ENCODE data around the gene MACC1.

The MACC1 gene

DNA sequence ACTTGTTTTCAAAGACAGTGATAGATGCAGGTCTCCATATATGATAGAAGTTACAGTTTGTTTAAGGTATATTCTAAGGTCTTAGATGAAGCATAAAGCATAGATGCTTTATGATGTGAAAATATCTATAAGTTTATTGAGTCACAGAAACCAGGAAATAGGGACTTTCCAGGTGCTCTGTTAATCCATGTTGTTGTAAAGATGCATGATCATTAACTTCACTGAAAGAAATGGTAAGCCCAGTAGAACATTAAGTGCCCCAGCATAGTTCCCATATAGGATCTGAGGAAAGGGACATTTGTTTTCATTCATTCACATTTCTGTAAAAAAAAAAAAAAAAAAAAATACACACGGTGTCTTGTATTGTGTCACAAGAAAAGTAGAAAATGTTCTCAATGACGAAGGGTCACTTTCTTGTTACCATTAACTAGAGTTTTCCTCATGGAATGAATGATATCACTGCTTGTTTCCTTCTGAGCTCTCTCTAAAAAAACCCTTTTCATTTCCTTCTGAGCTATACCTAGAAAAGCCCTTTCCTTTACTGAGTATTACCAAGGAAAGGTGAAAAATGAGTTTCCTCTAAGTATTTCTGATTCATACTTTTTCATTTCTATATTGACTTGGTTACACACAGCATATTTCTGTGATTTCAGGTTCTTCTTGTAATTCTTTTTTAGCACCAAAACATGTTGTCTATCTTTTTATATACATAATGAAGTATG is 105.2 kb downstream of the MACC1 start:
- no peak overlapping the region for H3K4me3 ChIP-seq (ENCODE audit: low read depth, low read length)
- TF ChIP-seq, protein P1, sequence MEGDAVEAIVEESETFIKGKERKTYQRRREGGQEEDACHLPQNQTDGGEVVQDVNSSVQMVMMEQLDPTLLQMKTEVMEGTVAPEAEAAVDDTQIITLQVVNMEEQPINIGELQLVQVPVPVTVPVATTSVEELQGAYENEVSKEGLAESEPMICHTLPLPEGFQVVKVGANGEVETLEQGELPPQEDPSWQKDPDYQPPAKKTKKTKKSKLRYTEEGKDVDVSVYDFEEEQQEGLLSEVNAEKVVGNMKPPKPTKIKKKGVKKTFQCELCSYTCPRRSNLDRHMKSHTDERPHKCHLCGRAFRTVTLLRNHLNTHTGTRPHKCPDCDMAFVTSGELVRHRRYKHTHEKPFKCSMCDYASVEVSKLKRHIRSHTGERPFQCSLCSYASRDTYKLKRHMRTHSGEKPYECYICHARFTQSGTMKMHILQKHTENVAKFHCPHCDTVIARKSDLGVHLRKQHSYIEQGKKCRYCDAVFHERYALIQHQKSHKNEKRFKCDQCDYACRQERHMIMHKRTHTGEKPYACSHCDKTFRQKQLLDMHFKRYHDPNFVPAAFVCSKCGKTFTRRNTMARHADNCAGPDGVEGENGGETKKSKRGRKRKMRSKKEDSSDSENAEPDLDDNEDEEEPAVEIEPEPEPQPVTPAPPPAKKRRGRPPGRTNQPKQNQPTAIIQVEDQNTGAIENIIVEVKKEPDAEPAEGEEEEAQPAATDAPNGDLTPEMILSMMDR (IDR thresholded peaks at IDR 0.05; ENCODE audit: borderline replicate concordance, insufficient read depth, low read depth, low read length), result no peak

- H3K4me3 ChIP-seq (ENCODE audit: low read depth, low read length), result no peak overlapping the region
- TF ChIP-seq, protein P1 (IDR thresholded peaks at IDR 0.05; ENCODE audit: borderline replicate concordance, insufficient read depth, low read depth, low read length), result no peak
Observed at GRCh38 chr7:20107582-20107981, 109.6 kb downstream of the MACC1 start.

- no peak overlapping the region for H3K4me3 ChIP-seq (ENCODE audit: low read depth, low read length)
- TF ChIP-seq, protein P1 (IDR thresholded peaks at IDR 0.05; ENCODE audit: borderline replicate concordance, insufficient read depth, low read depth, low read length), result no peak
Observed at GRCh38 chr7:20104696-20105095, 112.5 kb downstream of the MACC1 start.

GRCh38 chr7:20102982-20103381 is 114.2 kb downstream of the MACC1 start:
- TF ChIP-seq, protein P1 (IDR thresholded peaks at IDR 0.05; ENCODE audit: borderline replicate concordance, insufficient read depth, low read depth, low read length), result no peak
- no peak overlapping the region for H3K4me3 ChIP-seq (ENCODE audit: low read depth, low read length)

DNA sequence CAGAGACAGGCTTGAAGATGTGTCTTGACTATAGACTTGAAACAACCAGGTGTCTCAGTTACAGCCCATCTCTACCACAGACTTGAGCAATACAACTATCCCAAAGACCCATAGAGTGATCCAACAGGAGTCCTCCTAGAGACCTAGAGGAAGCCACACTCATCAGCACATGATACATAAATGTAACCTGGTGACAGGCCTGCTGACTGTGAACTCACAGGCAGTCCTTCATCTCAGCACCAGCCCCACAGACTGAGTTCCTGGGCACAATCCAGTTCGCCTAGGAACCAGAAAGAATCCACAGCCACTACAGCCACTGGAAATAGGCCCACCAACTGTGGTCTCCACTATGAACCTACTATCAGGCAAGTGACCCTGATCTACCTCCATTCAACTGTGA is 121.3 kb downstream of the MACC1 start:
- H3K4me3 ChIP-seq (ENCODE audit: low read depth, low read length), result no peak overlapping the region
- TF ChIP-seq, protein P1 (IDR thresholded peaks at IDR 0.05; ENCODE audit: borderline replicate concordance, insufficient read depth, low read depth, low read length), result no peak

DNA sequence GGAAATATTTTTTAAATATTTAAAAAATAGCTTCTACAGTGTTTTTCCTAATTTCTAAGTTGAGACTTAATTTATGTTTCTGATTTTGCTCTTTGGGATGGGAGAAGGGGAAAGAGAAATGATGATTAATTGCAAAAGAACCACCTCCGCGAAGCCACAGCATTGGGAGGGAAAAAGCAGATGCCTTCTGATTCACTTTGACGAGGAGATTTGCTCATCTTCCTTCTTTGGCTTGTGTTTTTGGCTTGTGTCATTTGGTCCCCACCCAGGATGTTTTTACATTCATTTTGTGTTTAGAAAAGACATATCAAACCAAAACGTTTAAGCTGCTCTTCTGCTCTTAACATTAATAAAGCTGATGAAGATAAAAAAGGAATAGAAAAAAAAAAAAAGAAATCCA is 121.7 kb downstream of the MACC1 start:
- H3K4me3 ChIP-seq (ENCODE audit: low read depth, low read length), result no peak overlapping the region
- TF ChIP-seq, protein P1 (IDR thresholded peaks at IDR 0.05; ENCODE audit: borderline replicate concordance, insufficient read depth, low read depth, low read length), result no peak

DNA sequence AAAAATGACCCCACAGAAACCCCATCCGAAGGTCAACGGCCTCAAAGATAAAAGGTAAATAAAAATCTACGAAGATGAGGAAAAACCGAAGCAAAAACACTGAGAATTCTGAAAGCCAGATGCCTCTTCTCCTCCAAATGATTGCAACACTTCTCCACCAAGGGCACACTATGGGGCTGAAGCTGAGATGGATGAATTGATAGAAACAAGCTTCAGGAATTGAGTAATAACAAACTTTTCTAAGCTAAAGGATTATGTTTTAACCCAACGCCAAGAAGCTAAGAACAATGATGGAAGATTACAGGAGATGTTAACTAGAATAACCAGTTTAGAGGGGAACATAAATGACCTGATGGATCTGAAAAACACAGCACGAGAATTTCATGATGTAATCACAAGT is 127.8 kb downstream of the MACC1 start:
- TF ChIP-seq, protein P1 (IDR thresholded peaks at IDR 0.05; ENCODE audit: borderline replicate concordance, insufficient read depth, low read depth, low read length), result no peak
- no peak overlapping the region for H3K4me3 ChIP-seq (ENCODE audit: low read depth, low read length)
